Measurements from ENCODE around the gene PRICKLE1. TPM values are rescaled to one million over a fixed set of nuclear protein-coding genes. Genes with fewer than 3 reads are reported as not detected.

Gene PRICKLE1
- total and polyA plus RNA-seq, 2 donors (not counting 1 experiment from before 2014, with no cell fraction given), result 6.3 to 21.6 TPM

DNA sequence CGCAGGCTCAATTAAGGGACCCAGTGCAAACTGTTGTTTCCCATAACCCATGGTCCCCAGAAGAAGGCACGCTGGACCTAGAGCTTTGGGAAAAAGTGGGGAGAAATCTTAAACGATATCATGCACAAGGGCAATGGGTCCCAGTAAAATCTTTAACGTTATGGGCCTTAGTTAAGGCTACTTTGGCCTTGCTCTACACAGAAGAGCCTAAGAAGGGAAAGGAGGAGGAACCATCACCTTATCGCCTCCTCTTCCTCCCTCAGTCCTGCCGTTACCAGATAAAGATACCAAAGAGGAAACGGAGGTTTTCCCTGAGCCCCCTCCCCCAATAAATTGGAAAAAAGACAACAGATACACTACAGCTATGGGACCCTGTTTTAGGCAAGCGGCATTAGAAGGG, 146.7 kb downstream of the PRICKLE1 start:
- no peak overlapping the region for H3K27ac ChIP-seq (ENCODE audit: low read length in 2 of 2)
- TF ChIP-seq CTCF (IDR thresholded peaks at IDR 0.05) (no peak), EZH2 (IDR thresholded peaks at IDR 0.05; ENCODE audit: borderline replicate concordance, insufficient read depth, low read depth, low read length, poor library complexity, severe bottlenecking) (no peak)
- no peaks in the 10 kb centered on the region for H3K79me2 ChIP-seq (ENCODE audit: control insufficient read depth, insufficient read depth, low read length)
- H3K4me3 ChIP-seq (ENCODE audit: control extremely low read depth in 1 of 5, extremely low read depth in 1 of 5, insufficient read depth in 1 of 5, low read depth in 2 of 5, low read length in 4 of 5), result no peak overlapping the region
- no peak overlapping the region for H3K27ac Mint-ChIP-seq
- no peaks in the 10 kb centered on the region for H3K27me3 Mint-ChIP-seq
- no peak overlapping the region for H3K4me3 Mint-ChIP-seq
- intact Hi-C loops (cut with micrococcal nuclease), result no loop called here
- H3K4me2 ChIP-seq (replicated peaks; ENCODE audit: low read depth, low read length, poor library complexity, severe bottlenecking), result no peak overlapping the region
- H3K9ac ChIP-seq (ENCODE audit: low read length), result no peak overlapping the region
- H3K9me3 ChIP-seq (ENCODE audit: control extremely low read depth in 1 of 3, control insufficient read depth in 2 of 3, insufficient read depth in 1 of 3, low read length in 2 of 3), result peaks cover 0 to 10% (median 0%) of the 10 kb centered on the region in 3 donors
- WGBS (ENCODE audit: insufficient coverage), result 93% methylated on average over 3 of the region's 8 CpGs
- no peaks in the 10 kb centered on the region for H4K20me1 ChIP-seq (ENCODE audit: control insufficient read depth, insufficient read depth, low read length, poor library complexity, severe bottlenecking)
- ChIA-PET CTCF (interaction anchor here (0.5 to 2.2 kb wide), 2 partner anchors 26 to 138 kb away, joined by 5 to 6 read pairs; no protein-coding TSS in a partner anchor), POLR2A (no interaction called here)
- H3K9me3 Mint-ChIP-seq (ENCODE audit: insufficient read depth), result peaks cover 8% of the 10 kb centered on the region
- H3K36me3 ChIP-seq (replicated peaks in 1 of 2; ENCODE audit: control extremely low read depth in 1 of 2, control insufficient read depth in 1 of 2, extremely low read depth in 1 of 2, insufficient read depth in 2 of 2, low read length in 1 of 2), result peaks cover 2 to 33% of the 10 kb centered on the region in 2 experiments
- ATAC-seq (ENCODE audit: low read depth), result no peak
- no peak for DNase-seq
- no peak overlapping the region for H2AFZ ChIP-seq (ENCODE audit: insufficient read depth, low read depth, low read length, poor library complexity, severe bottlenecking)
- H3K4me1 ChIP-seq (ENCODE audit: control insufficient read depth in 2 of 2, insufficient read depth in 2 of 2, low read length in 2 of 2), result peaks cover 7 to 11% of the 10 kb centered on the region in 2 donors
- no peaks in the 10 kb centered on the region for H3K27me3 ChIP-seq (replicated peaks in 1 of 4; ENCODE audit: control extremely low read depth in 1 of 4, control insufficient read depth in 3 of 4, insufficient read depth in 4 of 4, low read length in 3 of 4)
- H3K4me1 Mint-ChIP-seq, result peaks cover 12% of the 10 kb centered on the region

DNA sequence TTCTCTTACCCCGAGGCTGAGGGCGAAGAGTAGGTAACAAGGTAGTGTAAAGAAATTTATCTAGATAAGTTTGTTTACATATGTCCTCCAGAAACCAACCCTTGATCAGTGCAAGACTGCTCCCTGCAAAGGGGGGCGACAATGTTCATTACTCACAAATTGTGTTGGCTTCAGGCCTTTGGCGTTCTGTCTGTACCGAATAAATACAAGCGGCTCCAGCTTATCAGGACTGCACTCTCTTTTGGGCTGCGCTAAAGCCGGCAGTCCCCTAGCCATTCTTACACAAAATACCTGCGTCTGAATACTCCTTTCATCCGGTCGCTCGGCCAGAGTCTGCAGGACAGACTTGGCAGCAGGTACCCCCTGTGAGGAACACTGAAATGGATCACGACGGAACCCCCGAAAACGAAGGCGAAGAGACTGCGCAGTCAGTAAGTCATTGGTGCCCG, 147.2 kb downstream of the PRICKLE1 start:
- Mint-ChIP-seq H3K9me3 (ENCODE audit: insufficient read depth) (peaks cover 8% of the 10 kb centered on the region), H3K27me3 (no peaks in the 10 kb centered on the region), H3K4me1 (peaks cover 8% of the 10 kb centered on the region), H3K4me3 (no peak overlapping the region), H3K27ac (no peak overlapping the region)
- Histone ChIP-seq H3K4me1 (ENCODE audit: control insufficient read depth in 2 of 2, insufficient read depth in 2 of 2, low read length in 2 of 2) (peaks cover 2 to 6% of the 10 kb centered on the region in 2 donors), H3K27me3 (replicated peaks in 1 of 4; ENCODE audit: control extremely low read depth in 1 of 4, control insufficient read depth in 3 of 4, insufficient read depth in 4 of 4, low read length in 3 of 4) (no peaks in the 10 kb centered on the region), H3K79me2 (ENCODE audit: control insufficient read depth, insufficient read depth, low read length) (no peaks in the 10 kb centered on the region), H3K27ac (ENCODE audit: low read length in 2 of 2) (no peak overlapping the region), H3K4me3 (ENCODE audit: control extremely low read depth in 1 of 5, extremely low read depth in 1 of 5, insufficient read depth in 1 of 5, low read depth in 2 of 5, low read length in 4 of 5) (no peak overlapping the region), H4K20me1 (ENCODE audit: control insufficient read depth, insufficient read depth, low read length, poor library complexity, severe bottlenecking) (no peaks in the 10 kb centered on the region), H3K9me3 (ENCODE audit: control extremely low read depth in 1 of 3, control insufficient read depth in 2 of 3, insufficient read depth in 1 of 3, low read length in 2 of 3) (peaks cover 0 to 10% (median 0%) of the 10 kb centered on the region in 3 donors), H3K36me3 (replicated peaks in 1 of 2; ENCODE audit: control extremely low read depth in 1 of 2, control insufficient read depth in 1 of 2, extremely low read depth in 1 of 2, insufficient read depth in 2 of 2, low read length in 1 of 2) (peaks cover 2 to 33% of the 10 kb centered on the region in 2 experiments), H3K9ac (ENCODE audit: low read length) (no peak overlapping the region), H3K4me2 (replicated peaks; ENCODE audit: low read depth, low read length, poor library complexity, severe bottlenecking) (no peak overlapping the region), H2AFZ (ENCODE audit: insufficient read depth, low read depth, low read length, poor library complexity, severe bottlenecking) (no peak overlapping the region)
- POLR2A ChIA-PET, result no interaction called here
- CTCF ChIA-PET, result interaction anchor here (2.2 kb wide), 1 partner anchor 26 kb away, joined by 6 read pairs; no protein-coding TSS in a partner anchor
- over 99% methylated on average over 16 of the region's 19 CpGs for WGBS (ENCODE audit: insufficient coverage)
- intact Hi-C loops (cut with micrococcal nuclease), result no loop called here
- ATAC-seq (ENCODE audit: low read depth), result no peak
- no peak for TF ChIP-seq EZH2 (IDR thresholded peaks at IDR 0.05; ENCODE audit: borderline replicate concordance, insufficient read depth, low read depth, low read length, poor library complexity, severe bottlenecking)
- no peak for TF ChIP-seq CTCF (IDR thresholded peaks at IDR 0.05)
- DNase-seq, result no peak
